ENCODE results near the gene IGBP1. TPM values are rescaled to one million over a fixed set of nuclear protein-coding genes. Genes with fewer than 3 reads are reported as not detected.

IGBP1 gene
- 10 to 100 TPM; 45.0 to 46.5 TPM for total RNA-seq
- polyA plus RNA-seq (2013, experiment 1 of 2): 55.2 TPM
- polyA plus RNA-seq (2013, experiment 2 of 2): 48.6 TPM
- long read RNA-seq, experiment 1, transcript IGBP1-201 (6 exons, 1,862 nt): major isoform, 19 of 31 reads
- long read RNA-seq, experiment 1, partial matches to known transcripts: 8 of 31 reads
- long read RNA-seq, experiment 1, other reads (novel, unspliced or antisense): 4 of 31 reads
- long read RNA-seq, experiment 2, transcript IGBP1-202 (7 exons, 1,666 nt): minor isoform, 6 of 65 reads
- long read RNA-seq, experiment 2, transcript IGBP1-201 (6 exons, 1,862 nt): major isoform, 54 of 65 reads
- long read RNA-seq, experiment 2, partial matches to known transcripts: 0 of 65 reads
- long read RNA-seq, experiment 2, other reads (novel, unspliced or antisense): 5 of 65 reads
- long read RNA-seq, experiment 3, transcript IGBP1-202 (7 exons, 1,666 nt): minor isoform, 14 of 161 reads
- long read RNA-seq, experiment 3, transcript IGBP1-201 (6 exons, 1,862 nt): major isoform, 130 of 161 reads
- long read RNA-seq, experiment 3, partial matches to known transcripts: 9 of 161 reads
- long read RNA-seq, experiment 3, other reads (novel, unspliced or antisense): 8 of 161 reads
- long read RNA-seq, experiment 4, transcript IGBP1-201 (6 exons, 1,862 nt): major isoform, 99 of 120 reads
- long read RNA-seq, experiment 4, partial matches to known transcripts: 8 of 120 reads
- long read RNA-seq, experiment 4, other reads (novel, unspliced or antisense): 10 of 120 reads

DNA sequence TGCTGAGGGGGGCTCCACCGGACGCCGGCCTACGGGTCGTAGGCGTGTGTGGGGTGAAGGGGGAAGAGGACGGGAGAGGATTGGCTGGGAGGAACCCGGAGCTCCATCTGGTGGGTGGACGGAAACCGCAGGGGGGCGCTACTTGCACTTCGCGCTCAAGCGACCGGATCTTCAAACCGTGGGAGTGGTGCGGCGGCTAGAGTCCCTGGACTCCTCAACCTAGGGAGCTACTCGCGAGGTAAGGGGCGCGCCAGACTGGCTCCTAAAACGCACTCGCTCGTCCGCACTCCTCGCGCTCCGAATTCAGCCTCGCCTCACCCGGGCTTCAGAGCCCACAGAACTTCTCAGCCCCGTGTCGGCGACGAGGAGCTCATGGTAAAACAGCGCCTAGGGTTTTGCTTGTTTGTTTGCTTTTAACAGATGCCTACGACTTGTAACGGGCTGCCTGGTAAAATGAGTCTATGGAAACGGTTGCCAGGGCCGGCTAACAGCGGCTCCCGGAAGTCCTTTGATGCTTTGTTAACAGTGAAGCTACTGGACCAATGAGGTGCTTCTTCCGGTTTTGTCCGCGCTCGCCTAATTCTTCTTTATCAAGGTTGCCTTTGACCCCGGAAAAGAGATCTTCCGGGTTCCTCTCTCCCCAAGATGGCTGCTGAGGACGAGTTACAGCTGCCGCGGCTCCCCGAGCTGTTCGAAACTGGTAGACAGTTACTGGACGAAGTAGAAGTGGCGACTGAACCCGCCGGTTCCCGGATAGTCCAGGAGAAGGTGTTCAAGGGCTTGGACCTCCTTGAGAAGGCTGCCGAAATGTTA, at the start of gene IGBP1:
Gene IGBP1, plus strand, starts transcription at position 145 of the 813 bp plus-strand sequence. Its CDS starts 501 bp downstream, at position 646.
- 0% methylated on average over 7 to 59 of the region's 59 CpGs for WGBS, 2 experiments (ENCODE audit: insufficient coverage in 1 of 2, insufficient read length in 1 of 2)
- Histone ChIP-seq H3K4me1 (ENCODE audit: control insufficient read depth, insufficient read depth, low read length) (peaks cover 6% of the 10 kb centered on the region), H3K36me3 (ENCODE audit: control insufficient read depth, insufficient read depth, low read length) (peaks cover 26% of the 10 kb centered on the region), H3K9ac (ENCODE audit: extremely low read depth, low read length, poor library complexity, severe bottlenecking) (peak within 1 kb of the TSS; percentile 96), H3K27me3 (ENCODE audit: control insufficient read depth, insufficient read depth, low read length, poor library complexity, severe bottlenecking) (no peaks in the 10 kb centered on the region), H3K9me3 (ENCODE audit: control insufficient read depth, low read length) (no peaks in the 10 kb centered on the region), H3K27ac (ENCODE audit: low read depth, low read length) (peak within 1 kb of the TSS; percentile 99), H3K4me3 (ENCODE audit: low read length) (peak within 1 kb of the TSS; percentile 96)
- DNase-seq: peak; percentile 92
- peak within 1 kb of the TSS; percentile 99 for H3K27ac Mint-ChIP-seq
- peaks cover 19% of the 10 kb centered on the region for H3K36me3 Mint-ChIP-seq (ENCODE audit: low read depth)
- peaks cover 58% of the 10 kb centered on the region for H3K9me3 Mint-ChIP-seq
- peak within 1 kb of the TSS; percentile 81 for H3K4me3 Mint-ChIP-seq
- no peaks in the 10 kb centered on the region for H3K27me3 Mint-ChIP-seq (ENCODE audit: insufficient read depth)
- peaks cover 27% of the 10 kb centered on the region for H3K4me1 Mint-ChIP-seq
- TF ChIP-seq, protein P1, sequence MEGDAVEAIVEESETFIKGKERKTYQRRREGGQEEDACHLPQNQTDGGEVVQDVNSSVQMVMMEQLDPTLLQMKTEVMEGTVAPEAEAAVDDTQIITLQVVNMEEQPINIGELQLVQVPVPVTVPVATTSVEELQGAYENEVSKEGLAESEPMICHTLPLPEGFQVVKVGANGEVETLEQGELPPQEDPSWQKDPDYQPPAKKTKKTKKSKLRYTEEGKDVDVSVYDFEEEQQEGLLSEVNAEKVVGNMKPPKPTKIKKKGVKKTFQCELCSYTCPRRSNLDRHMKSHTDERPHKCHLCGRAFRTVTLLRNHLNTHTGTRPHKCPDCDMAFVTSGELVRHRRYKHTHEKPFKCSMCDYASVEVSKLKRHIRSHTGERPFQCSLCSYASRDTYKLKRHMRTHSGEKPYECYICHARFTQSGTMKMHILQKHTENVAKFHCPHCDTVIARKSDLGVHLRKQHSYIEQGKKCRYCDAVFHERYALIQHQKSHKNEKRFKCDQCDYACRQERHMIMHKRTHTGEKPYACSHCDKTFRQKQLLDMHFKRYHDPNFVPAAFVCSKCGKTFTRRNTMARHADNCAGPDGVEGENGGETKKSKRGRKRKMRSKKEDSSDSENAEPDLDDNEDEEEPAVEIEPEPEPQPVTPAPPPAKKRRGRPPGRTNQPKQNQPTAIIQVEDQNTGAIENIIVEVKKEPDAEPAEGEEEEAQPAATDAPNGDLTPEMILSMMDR (conservative IDR thresholded peaks at IDR 0.05): peak; percentile 68

DNA sequence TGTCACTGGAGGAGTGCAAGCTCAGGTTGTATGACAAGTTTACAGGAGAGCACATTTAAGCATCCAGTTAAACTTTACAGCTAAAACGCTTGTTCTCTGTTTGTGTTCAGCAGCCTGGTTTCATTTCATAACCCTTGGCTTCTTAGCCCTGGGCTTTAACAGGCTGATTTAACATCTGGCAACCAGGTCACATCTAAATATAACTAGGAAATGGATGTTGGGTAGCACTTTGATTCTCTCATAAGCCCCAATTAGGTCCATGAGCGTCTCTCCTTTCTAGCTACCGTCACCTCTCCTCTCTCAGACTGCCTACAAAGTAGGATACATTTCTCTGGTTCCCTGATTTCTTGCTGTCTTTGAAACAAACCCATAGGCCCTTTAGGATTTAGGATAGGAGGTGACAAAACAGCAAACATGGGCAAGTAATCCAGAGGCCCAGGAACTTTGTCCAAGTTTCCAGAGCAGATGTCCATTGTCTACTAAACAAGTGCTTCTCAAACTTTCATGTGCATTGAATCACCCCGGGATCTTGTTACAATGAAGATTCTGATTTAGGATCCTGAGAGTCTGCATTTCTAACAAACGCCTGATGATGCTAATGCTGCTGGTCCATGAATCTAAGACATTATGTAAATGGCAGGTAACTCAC, 48.5 kb upstream of the IGBP1 start:
- no peaks in the 10 kb centered on the region for H3K9me3 ChIP-seq (ENCODE audit: control insufficient read depth, low read length)
- H3K36me3 ChIP-seq (ENCODE audit: control insufficient read depth, insufficient read depth, low read length): no peaks in the 10 kb centered on the region
- DNase-seq: no peak
- TF ChIP-seq, protein P1 (conservative IDR thresholded peaks at IDR 0.05): no peak
- no peaks in the 10 kb centered on the region for H3K27me3 ChIP-seq (ENCODE audit: control insufficient read depth, insufficient read depth, low read length, poor library complexity, severe bottlenecking)
- whole genome bisulfite sequencing, 2 experiments (ENCODE audit: insufficient coverage in 1 of 2, insufficient read length in 1 of 2): 86 to 100% methylated on average over 1 to 5 of the region's 5 CpGs
- Mint-ChIP-seq H3K4me1 (no peaks in the 10 kb centered on the region), H3K4me3 (no peak overlapping the region), H3K27me3 (ENCODE audit: insufficient read depth) (no peaks in the 10 kb centered on the region), H3K27ac (no peak overlapping the region), H3K36me3 (ENCODE audit: low read depth) (no peaks in the 10 kb centered on the region), H3K9me3 (peaks cover 61% of the 10 kb centered on the region)
- H3K4me3 ChIP-seq (ENCODE audit: low read length): no peak overlapping the region
- H3K4me1 ChIP-seq (ENCODE audit: control insufficient read depth, insufficient read depth, low read length): no peaks in the 10 kb centered on the region
- H3K9ac ChIP-seq (ENCODE audit: extremely low read depth, low read length, poor library complexity, severe bottlenecking): no peak overlapping the region
- no peak overlapping the region for H3K27ac ChIP-seq (ENCODE audit: low read depth, low read length)
